Fibroblast of villous mesenchyme (primary cell): ENCODE measurements around the gene DMPK. TPM values are rescaled to one million over a fixed set of nuclear protein-coding genes. Genes with fewer than 3 reads are reported as not detected.

ENCODE experiments used
- DNase-seq: peaks from one replicate; pipeline ENCODE4 v3.0.0-alpha.2; 2010; ENCODE audit warnings: low read depth
- H3K4me3 ChIP-seq: 2 replicates; pipeline ENCODE4 v1.5.1; 2011; ENCODE audit warnings: low read depth, mild to moderate bottlenecking, low read length
- total RNA-seq: library from RNA; depleted of rRNA; stranded (reverse); fragments of >200 nt; gene quantifications from 2 replicates; pipeline ENCODE4 v1.2.3, GENCODE V29; 2012
- TF ChIP-seq, protein P1 (sequence below): IDR thresholded peaks from 2 replicates; pipeline ENCODE4 v1.5.1; 2012; ENCODE audit warnings: low read depth, mild to moderate bottlenecking, low read length; ENCODE audit not compliant: insufficient read depth

Gene DMPK
- total RNA-seq, 1 donor = 53.1 TPM

DNA sequence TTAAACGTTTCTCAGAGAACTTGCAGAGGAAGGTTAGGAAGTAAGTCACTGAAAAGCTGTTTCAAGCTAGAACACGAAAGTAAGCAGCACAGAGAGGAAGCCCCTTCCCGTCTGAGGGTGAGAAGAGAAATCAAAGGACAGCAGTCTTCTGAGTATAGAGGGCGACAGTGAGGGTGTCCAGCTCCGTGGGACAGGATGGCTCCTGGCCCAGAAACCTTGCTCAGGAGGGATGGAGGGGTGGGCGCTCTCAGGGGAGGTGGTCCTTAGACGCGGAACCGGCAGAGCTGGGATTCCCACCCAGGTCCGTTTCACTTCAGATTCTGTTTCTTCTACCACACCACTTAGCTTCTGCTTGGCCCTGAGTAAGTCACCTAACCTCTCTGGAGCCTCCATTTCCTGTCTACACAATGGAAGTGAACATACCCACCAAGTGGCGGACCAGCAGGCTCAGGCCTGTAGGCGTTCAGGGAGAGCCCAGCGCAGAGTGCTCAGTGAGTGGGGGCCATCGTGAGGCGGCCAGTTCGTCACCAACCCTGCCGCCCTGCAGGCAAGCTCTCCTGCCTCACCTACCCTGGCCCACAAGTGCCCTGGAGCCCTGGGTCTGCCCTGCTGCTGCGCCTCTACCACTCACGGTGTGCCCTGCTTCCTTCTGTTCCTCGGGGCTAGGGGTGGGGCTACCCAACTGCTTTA lies 38.3 kb upstream of the DMPK start:
- TF ChIP-seq, protein P1, sequence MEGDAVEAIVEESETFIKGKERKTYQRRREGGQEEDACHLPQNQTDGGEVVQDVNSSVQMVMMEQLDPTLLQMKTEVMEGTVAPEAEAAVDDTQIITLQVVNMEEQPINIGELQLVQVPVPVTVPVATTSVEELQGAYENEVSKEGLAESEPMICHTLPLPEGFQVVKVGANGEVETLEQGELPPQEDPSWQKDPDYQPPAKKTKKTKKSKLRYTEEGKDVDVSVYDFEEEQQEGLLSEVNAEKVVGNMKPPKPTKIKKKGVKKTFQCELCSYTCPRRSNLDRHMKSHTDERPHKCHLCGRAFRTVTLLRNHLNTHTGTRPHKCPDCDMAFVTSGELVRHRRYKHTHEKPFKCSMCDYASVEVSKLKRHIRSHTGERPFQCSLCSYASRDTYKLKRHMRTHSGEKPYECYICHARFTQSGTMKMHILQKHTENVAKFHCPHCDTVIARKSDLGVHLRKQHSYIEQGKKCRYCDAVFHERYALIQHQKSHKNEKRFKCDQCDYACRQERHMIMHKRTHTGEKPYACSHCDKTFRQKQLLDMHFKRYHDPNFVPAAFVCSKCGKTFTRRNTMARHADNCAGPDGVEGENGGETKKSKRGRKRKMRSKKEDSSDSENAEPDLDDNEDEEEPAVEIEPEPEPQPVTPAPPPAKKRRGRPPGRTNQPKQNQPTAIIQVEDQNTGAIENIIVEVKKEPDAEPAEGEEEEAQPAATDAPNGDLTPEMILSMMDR = no peak
- DNase-seq = no peak

DNA sequence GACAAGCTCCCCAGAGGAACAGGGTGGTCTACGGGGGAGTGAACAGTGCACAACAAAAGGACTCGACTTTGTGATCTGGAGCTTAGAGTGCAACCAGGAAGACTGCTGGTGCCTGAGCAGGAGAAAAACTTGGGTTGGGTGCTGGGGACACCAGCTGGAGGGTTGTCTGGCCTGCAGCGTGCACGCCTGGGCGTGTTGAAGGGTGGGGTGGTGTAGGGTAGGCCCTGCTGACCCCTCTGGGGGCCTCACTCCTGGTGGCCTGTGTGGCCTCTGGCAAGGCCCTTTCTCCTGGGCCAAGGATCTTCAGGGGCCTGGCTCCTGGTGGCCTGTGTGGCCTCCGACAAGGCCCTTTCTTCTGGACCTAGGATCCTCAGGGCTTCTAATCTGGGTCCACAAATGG lies 37.5 kb upstream of the DMPK start:
- TF ChIP-seq, protein P1 = no peak
- no peak for DNase-seq

More for the DNA sequence above, 38.3 kb upstream of the DMPK start:
- H3K4me3 ChIP-seq = no peak overlapping the region

DNA sequence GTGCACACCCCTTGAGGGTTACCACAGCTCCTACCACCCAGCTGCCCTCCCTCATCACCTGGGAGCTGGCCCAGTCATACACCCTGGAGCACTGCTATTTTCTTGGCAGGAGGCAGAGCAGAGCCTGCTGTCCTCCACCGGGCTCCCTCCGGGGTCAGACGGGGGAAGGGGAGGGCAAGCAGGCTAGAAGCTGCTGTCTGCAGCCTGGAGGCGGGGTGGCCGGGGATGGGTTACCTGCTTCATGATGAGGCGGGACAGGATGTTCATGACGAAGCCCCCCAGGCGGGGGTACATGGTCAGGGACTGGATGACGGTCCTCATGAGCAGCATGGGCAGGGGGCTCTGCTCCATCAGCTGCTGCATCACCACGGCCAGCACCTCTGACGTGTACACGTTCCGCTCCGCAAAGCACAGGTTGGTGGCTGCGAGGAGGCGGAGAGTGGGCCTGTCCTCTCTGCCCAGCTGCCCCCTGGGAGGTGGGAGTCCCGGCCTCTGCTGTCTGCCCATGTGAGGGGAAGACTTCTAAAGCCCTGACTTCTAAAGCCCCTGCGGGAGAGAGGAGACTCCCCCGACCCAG lies 35.5 kb upstream of the DMPK start:
- TF ChIP-seq, protein P1 = no peak
- no peak overlapping the region for H3K4me3 ChIP-seq
- no peak for DNase-seq

More for the DNA sequence above, 37.5 kb upstream of the DMPK start:
- H3K4me3 ChIP-seq = no peak overlapping the region

DNA sequence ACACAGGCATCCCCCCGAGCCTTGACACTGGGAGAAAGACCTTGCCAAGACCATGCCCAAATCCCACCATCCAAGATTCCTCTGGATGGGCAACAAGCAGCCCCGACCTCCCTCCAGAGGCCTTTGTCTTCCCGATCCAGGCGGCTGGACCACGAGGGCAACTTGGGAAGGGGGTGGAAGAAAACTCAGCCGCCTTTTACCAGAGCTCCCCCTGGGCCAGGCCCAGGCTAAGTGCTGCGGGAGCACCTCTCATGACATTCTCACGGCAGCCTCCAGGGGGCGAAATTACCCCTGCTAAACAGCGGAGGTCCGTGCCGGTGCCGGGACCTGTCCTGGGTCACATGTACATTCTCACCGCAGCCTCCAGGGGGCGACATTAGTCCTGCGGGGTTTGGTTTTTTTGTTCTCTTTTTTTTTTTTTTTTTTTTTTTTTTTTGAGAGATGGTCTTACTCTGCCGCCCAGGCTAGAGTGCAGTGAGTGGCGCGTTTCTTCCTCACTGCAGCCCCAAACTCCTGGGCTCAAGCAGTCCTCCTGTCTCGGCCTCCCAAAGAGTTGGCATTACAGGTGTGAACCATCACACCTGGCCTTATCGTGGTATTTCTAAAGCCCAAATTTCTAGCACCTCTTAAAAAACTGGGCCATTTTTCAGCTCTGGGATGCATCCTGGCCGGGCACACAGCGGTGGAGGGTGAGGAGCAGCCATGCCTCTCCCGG lies 34.9 kb upstream of the DMPK start:
- peak; percentile 94 for DNase-seq
- TF ChIP-seq, protein P1 = peak; percentile 99
- no peak overlapping the region for H3K4me3 ChIP-seq

DNA sequence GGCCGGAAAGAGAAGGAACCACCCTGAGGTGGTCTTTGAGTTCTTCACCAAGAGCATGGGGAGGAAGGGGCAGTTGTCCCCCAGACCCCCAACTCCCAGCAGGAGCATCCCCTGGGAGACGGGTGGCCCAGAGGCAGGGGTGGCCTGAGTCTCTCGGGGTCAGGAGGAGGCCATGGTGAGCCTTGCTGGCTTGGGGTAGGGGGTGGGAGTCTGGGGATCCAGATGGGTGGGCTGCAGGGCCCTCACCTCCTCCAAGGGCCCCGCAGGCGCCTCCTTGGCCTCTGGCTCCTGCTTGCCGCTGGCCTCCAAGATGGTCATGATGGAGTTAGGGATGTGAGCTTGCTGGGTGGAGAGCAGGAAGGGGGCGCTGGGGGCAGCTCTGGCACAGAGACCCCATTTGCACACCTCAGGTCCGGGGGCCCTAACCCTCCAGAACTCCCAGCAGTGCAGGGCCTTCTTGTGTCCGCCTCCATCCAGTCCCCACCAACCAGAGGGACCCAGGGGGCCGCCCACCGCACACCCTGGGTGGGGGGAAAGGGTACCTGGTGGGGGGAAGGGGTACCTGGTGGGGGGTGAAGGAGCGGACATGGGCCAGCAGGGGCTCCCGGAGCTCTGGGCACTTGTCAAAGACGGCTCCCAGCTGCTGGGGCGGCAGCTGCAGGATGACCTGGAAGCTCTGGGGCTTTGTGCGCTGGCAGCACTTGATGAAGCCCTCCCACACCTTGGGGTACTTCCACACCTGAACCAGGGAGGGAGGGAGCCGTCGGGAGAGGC lies 34.1 kb upstream of the DMPK start:
- H3K4me3 ChIP-seq = no peak overlapping the region
- no peak for DNase-seq
- TF ChIP-seq, protein P1 = no peak

DNA sequence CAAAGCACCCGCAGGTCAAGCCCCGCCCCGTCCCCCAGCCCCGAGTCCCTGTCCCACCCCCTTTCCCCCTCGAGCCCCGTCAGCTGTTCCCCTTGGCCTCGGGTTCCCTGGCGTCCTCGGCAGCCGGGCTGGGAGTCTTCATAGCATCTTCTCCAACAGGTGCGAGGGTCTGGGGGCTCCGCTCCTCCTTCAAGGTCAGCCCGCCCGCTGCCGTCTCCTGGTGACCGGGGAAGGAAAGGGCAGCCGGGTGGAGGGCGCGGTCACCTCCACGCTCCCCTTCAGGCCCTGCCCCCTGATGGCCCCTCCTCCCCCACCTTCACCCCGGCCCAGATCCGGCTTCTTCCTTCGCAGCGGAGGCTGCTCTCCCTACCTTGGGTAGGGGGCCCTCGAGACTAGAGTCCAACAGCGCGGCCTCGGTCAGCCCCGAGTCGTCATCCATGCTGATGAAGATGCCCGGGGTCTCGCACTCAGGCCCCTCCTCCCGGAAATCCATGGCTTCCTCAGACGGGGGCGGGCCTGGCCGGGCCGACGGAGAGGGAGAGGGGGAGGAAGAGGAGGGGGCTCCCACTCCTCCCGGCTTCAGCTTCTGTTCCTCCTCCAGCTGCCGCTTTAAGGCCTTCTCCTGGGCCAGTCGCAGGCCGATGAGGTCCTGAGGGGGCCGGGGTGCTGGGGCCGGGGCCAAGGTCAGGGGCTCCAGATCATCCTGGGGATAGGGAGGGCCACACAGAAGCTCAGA lies 33.4 kb upstream of the DMPK start:
- no peak overlapping the region for H3K4me3 ChIP-seq
- no peak for DNase-seq
- TF ChIP-seq, protein P1 = no peak
